Ascending aorta (tissue), 2 donors: ENCODE measurements around the gene POC1A. TPM values are rescaled to one million over a fixed set of nuclear protein-coding genes. Genes with fewer than 3 reads are reported as not detected.

Experiments
- DNase-seq, 2 donors: peaks; one replicate each; pipeline ENCODE4 v3.0.0-alpha.2; 2019; ENCODE audit warnings: low spot score in 2 of 2
- H3K27ac ChIP-seq, 2 donors: fragments of 200-600 bp; sonication (generic); one replicate each; pipeline ENCODE4 v1.5.1; 2016 to 2017; ENCODE audit warnings: mild to moderate bottlenecking in 1 of 2
- H3K27me3 ChIP-seq: fragments of 200-600 bp; sonication (generic); one replicate; pipeline ENCODE4 v1.5.1; 2017
- H3K36me3 ChIP-seq, 2 donors: fragments of 200-600 bp; sonication (generic); one replicate each; pipeline ENCODE4 v1.5.1; 2016
- H3K4me1 ChIP-seq, 2 donors: fragments of 200-600 bp; sonication (generic); one replicate each; pipeline ENCODE4 v1.5.1; 2016 to 2017; ENCODE audit warnings: mild to moderate bottlenecking in 1 of 2
- H3K4me3 ChIP-seq, 2 donors: fragments of 200-600 bp; sonication (generic); one replicate each; pipeline ENCODE4 v1.5.1; 2016 to 2017; ENCODE audit warnings: mild to moderate bottlenecking in 1 of 2
- H3K9me3 ChIP-seq, 2 donors: fragments of 200-600 bp; sonication (generic); one replicate each; pipeline ENCODE4 v1.5.1; 2016
- CTCF ChIP-seq, 3 experiments: fragments of 200-600 bp in 2 of 3; fragments of 450-650 bp in 1 of 3; sonication (generic) in 2 of 3; IDR thresholded peaks; one replicate each; pipeline ENCODE4 v1.5.1; 2016 to 2019; ENCODE audit warnings: antibody characterized with exemption in 3 of 3, mild to moderate bottlenecking in 1 of 3, moderate library complexity in 1 of 3
- intact Hi-C: fragments of 100-400 bp; cut with DNase I; formaldehyde crosslinking; loops from one replicate; pipeline ENCODE4 v1.15.1; 2023
- total RNA-seq: library from RNA; depleted of rRNA; stranded (reverse); fragments of >200 nt; gene quantifications from one replicate; pipeline ENCODE4 v1.1.0, GENCODE V29; 2016

Gene POC1A
- total RNA-seq, 1 donor from 2014 or later: not detected

GRCh38 chr3:52176951-52177700 lies 22.9 kb upstream of the POC1A start:
- Histone ChIP-seq H3K36me3 (no peaks in the 10 kb centered on the region), H3K9me3 (no peaks in the 10 kb centered on the region), H3K27me3 (no peaks in the 10 kb centered on the region), H3K27ac (no peak overlapping the region), H3K4me3 (no peak overlapping the region), H3K4me1 (no peaks in the 10 kb centered on the region)
- no peak for TF ChIP-seq CTCF (IDR thresholded peaks at IDR 0.05)
- no peak for DNase-seq
- intact Hi-C loops: no loop called here

GRCh38 chr3:52176180-52176752 lies 22.0 kb upstream of the POC1A start:
- no peaks in the 10 kb centered on the region for H3K4me1 ChIP-seq
- H3K9me3 ChIP-seq: no peaks in the 10 kb centered on the region
- intact Hi-C loops: no loop called here
- no peak for DNase-seq
- no peak overlapping the region for H3K4me3 ChIP-seq
- no peak for TF ChIP-seq CTCF (IDR thresholded peaks at IDR 0.05)
- H3K27me3 ChIP-seq: no peaks in the 10 kb centered on the region
- H3K27ac ChIP-seq: no peak overlapping the region
- no peaks in the 10 kb centered on the region for H3K36me3 ChIP-seq

- TF ChIP-seq CTCF (IDR thresholded peaks at IDR 0.05): no peak
Observed at GRCh38 chr3:52175416-52176179, 21.4 kb upstream of the POC1A start.

GRCh38 chr3:52174896-52175295 lies 20.7 kb upstream of the POC1A start:
- Histone ChIP-seq H3K9me3 (no peaks in the 10 kb centered on the region), H3K27ac (no peak overlapping the region), H3K27me3 (no peaks in the 10 kb centered on the region), H3K4me3 (no peak overlapping the region), H3K36me3 (no peaks in the 10 kb centered on the region), H3K4me1 (no peaks in the 10 kb centered on the region)
- DNase-seq: no peak
- no peak for TF ChIP-seq CTCF (IDR thresholded peaks at IDR 0.05)
- intact Hi-C loops: no loop called here

More at GRCh38 chr3:52175416-52176179, 21.4 kb upstream of the POC1A start:
- Histone ChIP-seq H3K4me3 (no peak overlapping the region), H3K36me3 (no peaks in the 10 kb centered on the region), H3K4me1 (no peaks in the 10 kb centered on the region), H3K27ac (no peak overlapping the region), H3K9me3 (no peaks in the 10 kb centered on the region), H3K27me3 (no peaks in the 10 kb centered on the region)
- intact Hi-C loops: no loop called here
- DNase-seq: no peak

GRCh38 chr3:52173101-52173500 lies 18.9 kb upstream of the POC1A start:
- intact Hi-C loops: no loop called here
- Histone ChIP-seq H3K36me3 (no peaks in the 10 kb centered on the region), H3K9me3 (no peaks in the 10 kb centered on the region), H3K27me3 (no peaks in the 10 kb centered on the region), H3K27ac (no peak overlapping the region), H3K4me3 (no peak overlapping the region), H3K4me1 (no peaks in the 10 kb centered on the region)
- TF ChIP-seq CTCF (IDR thresholded peaks at IDR 0.05): no peak
- DNase-seq: no peak
